ENCODE results near the gene ACTRT2. TPM values are rescaled to one million over a fixed set of nuclear protein-coding genes. Genes with fewer than 3 reads are reported as not detected.

Gene ACTRT2
- total RNA-seq, 1 experiment from 2014 or later, result not detected

GRCh38 chr1:3026124-3026523 is 4.9 kb downstream of the ACTRT2 start:
- TF ChIP-seq, protein P1, sequence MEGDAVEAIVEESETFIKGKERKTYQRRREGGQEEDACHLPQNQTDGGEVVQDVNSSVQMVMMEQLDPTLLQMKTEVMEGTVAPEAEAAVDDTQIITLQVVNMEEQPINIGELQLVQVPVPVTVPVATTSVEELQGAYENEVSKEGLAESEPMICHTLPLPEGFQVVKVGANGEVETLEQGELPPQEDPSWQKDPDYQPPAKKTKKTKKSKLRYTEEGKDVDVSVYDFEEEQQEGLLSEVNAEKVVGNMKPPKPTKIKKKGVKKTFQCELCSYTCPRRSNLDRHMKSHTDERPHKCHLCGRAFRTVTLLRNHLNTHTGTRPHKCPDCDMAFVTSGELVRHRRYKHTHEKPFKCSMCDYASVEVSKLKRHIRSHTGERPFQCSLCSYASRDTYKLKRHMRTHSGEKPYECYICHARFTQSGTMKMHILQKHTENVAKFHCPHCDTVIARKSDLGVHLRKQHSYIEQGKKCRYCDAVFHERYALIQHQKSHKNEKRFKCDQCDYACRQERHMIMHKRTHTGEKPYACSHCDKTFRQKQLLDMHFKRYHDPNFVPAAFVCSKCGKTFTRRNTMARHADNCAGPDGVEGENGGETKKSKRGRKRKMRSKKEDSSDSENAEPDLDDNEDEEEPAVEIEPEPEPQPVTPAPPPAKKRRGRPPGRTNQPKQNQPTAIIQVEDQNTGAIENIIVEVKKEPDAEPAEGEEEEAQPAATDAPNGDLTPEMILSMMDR (conservative IDR thresholded peaks at IDR 0.05), result no peak
- no peak overlapping the region for H3K18ac ChIP-seq (ENCODE audit: insufficient read length, low read depth, low read length)
- H2BK20ac ChIP-seq (ENCODE audit: low read depth, low read length, poor library complexity, severe bottlenecking), result no peak overlapping the region
- H3K56ac ChIP-seq (ENCODE audit: insufficient read length, low read depth, low read length), result no peak overlapping the region
- Mint-ChIP-seq H3K4me1 (peaks cover 0 to 6% of the 10 kb centered on the region in 2 experiments; a peak in 2 of 4 replicates), H3K4me3 (no peak overlapping the region), H3K27ac (no peak overlapping the region), H3K27me3 (ENCODE audit: low read depth) (no peaks in the 10 kb centered on the region; the same call in 1 of the 2 replicates), H3K9me3 (peaks cover 0 to 24% of the 10 kb centered on the region in 2 experiments; a peak in 2 of 5 replicates), H3K36me3 (ENCODE audit: insufficient read depth in 1 of 3, low read depth in 3 of 3) (peaks cover 0 to 14% (median 0%) of the 10 kb centered on the region in 3 experiments; a peak in 2 of 7 replicates)
- H3K4me2 ChIP-seq (ENCODE audit: insufficient read depth, insufficient read length, low read length), result no peak overlapping the region
- no peak overlapping the region for H2AFZ ChIP-seq (ENCODE audit: low read length)
- H4K8ac ChIP-seq (replicated peaks; ENCODE audit: insufficient read length, low read depth, low read length), result peak overlapping the region; percentile 35
- H3K14ac ChIP-seq (ENCODE audit: insufficient read depth, low read length), result no peak overlapping the region
- H3K9me3 ChIP-seq (ENCODE audit: control insufficient read depth, low read depth, low read length), result peaks cover 24% of the 10 kb centered on the region
- no peak overlapping the region for H3K27ac ChIP-seq (ENCODE audit: insufficient read length, low read depth, low read length)
- H3K27me3 ChIP-seq (ENCODE audit: insufficient read depth, low read length), result no peaks in the 10 kb centered on the region
- WGBS (ENCODE audit: extremely low coverage, insufficient read length, low lambda C conversion rate), result 100% methylated on average over 1 of the region's 1 CpG
- no peak overlapping the region for H3K9ac ChIP-seq (ENCODE audit: extremely low read depth, insufficient read length, low read length)
- H3K23ac ChIP-seq (ENCODE audit: insufficient read length, low read depth, low read length), result no peak overlapping the region
- H3T11ph ChIP-seq (ENCODE audit: low read length), result no peak overlapping the region
- H4K20me1 ChIP-seq (ENCODE audit: control insufficient read depth, insufficient read depth, insufficient read length), result no peaks in the 10 kb centered on the region
- no peak overlapping the region for H2BK5ac ChIP-seq (ENCODE audit: insufficient read length, low read length)
- H4K5ac ChIP-seq (ENCODE audit: insufficient read length, low read depth, low read length), result no peak overlapping the region
- H3K4me1 ChIP-seq (ENCODE audit: insufficient read depth, low read length), result no peaks in the 10 kb centered on the region
- H4K91ac ChIP-seq (ENCODE audit: insufficient read length, low read depth, low read length), result no peak overlapping the region
- no peak overlapping the region for H2BK120ac ChIP-seq (ENCODE audit: low read depth, low read length, poor library complexity, severe bottlenecking)
- H2BK15ac ChIP-seq (ENCODE audit: low read depth, low read length), result no peak overlapping the region
- DNase-seq, result no peak
- H3K4ac ChIP-seq (ENCODE audit: low read depth, low read length), result no peak overlapping the region
- H2AK5ac ChIP-seq (ENCODE audit: insufficient read length, low read length), result no peak overlapping the region
- no peaks in the 10 kb centered on the region for H3K79me1 ChIP-seq (ENCODE audit: insufficient read depth, low read depth, low read length, poor library complexity, severe bottlenecking)
- H3K79me2 ChIP-seq (ENCODE audit: insufficient read depth, low read length), result no peaks in the 10 kb centered on the region
- H3K23me2 ChIP-seq (ENCODE audit: insufficient read length, low read depth, low read length, poor library complexity, severe bottlenecking), result no peaks in the 10 kb centered on the region
- no peak overlapping the region for H2BK12ac ChIP-seq (ENCODE audit: insufficient read length, low read depth, low read length)
